GM12878 (cell line): ENCODE measurements around the gene AMDHD2. TPM values are rescaled to one million over a fixed set of nuclear protein-coding genes. Genes with fewer than 3 reads are reported as not detected.

Experiments used
- DPF2 ChIP-seq: fragments of 450-650 bp; IDR thresholded peaks from 2 replicates; pipeline ENCODE4 v1.6.1; 2017; ENCODE audit warnings: mild to moderate bottlenecking
- GATAD2B ChIP-seq: fragments of 450-650 bp; conservative IDR thresholded peaks from 2 replicates; pipeline ENCODE4 v1.6.1; 2017; ENCODE audit warnings: low read depth, mild to moderate bottlenecking, moderate library complexity
- NFYB ChIP-seq: IDR thresholded peaks from 2 replicates; pipeline ENCODE4 v1.6.1; 2011; ENCODE audit warnings: low read depth, mild to moderate bottlenecking, low read length, improper control_type of control experiment, moderate library complexity; ENCODE audit not compliant: insufficient read depth
- NR2C2 ChIP-seq: IDR thresholded peaks from 2 replicates; pipeline ENCODE4 v1.6.1; 2011; ENCODE audit warnings: borderline replicate concordance, low read depth; ENCODE audit not compliant: control insufficient read depth, insufficient read length
- PAX5 ChIP-seq: IDR thresholded peaks from 2 replicates; pipeline ENCODE4 v1.6.1; 2011; ENCODE audit warnings: low read depth, low read length, borderline replicate concordance
- POLR2AphosphoS5 ChIP-seq: IDR thresholded peaks from 2 replicates; pipeline ENCODE4 v1.6.1; 2011; ENCODE audit warnings: mild to moderate bottlenecking, low read length, inconsistent platforms
- RELA ChIP-seq: fragments of 450-650 bp; IDR thresholded peaks from 2 replicates; pipeline ENCODE4 v1.8.0; 2014; ENCODE audit warnings: borderline replicate concordance; ENCODE audit not compliant: partially characterized antibody
- polyA plus RNA-seq, 11 experiments: library from polyadenylated mRNA; depleted of rRNA in 4 of 11; unstranded in 6 of 11; stranded (reverse) in 5 of 11; fragments of >200 nt; fragmentation: Nextera tagmentation in 4 of 11; fragmentation: Illumina TruSeq in 1 of 11; extraction: Ambion mirVana in 4 of 11; extraction: Trizol in 1 of 11; gene quantifications; 1 replicate in 1 of 11; 2 replicates in 10 of 11; pipeline versions ENCODE4 v1.2.1 to v1.2.3, GENCODE V29; 2011 to 2016; ENCODE audit warnings: inconsistent platforms in 2 of 11, missing spikeins in 2 of 11, low read depth in 1 of 11
- total RNA-seq, 4 experiments: library from RNA; depleted of rRNA in 3 of 4; stranded (reverse); fragments of >200 nt in 3 of 4; fragmentation: Illumina TruSeq in 1 of 4; extraction: Trizol in 1 of 4; gene quantifications; 2 replicates each; pipeline versions ENCODE4 v1.2.1 to v1.2.3, GENCODE V29; 2013 to 2021
- TF ChIP-seq, protein P1 (sequence below): fragments of 450-650 bp; conservative IDR thresholded peaks from 2 replicates; pipeline ENCODE4 v1.6.1; 2017; ENCODE audit warnings: mild to moderate bottlenecking, moderate library complexity
- TF ChIP-seq, protein P2 (sequence below): fragments of 450-650 bp; formaldehyde crosslinking; IDR thresholded peaks from 2 replicates; pipeline ENCODE4 v1.5.0; 2022; ENCODE audit warnings: mild to moderate bottlenecking, missing genetic modification characterization

The AMDHD2 gene
- total and polyA plus RNA-seq, 10 of the 15 experiments (the other 5 are each of a cell fraction or from before 2014, with no cell fraction given), result 0.60 to 41.8 (median 24.3) TPM; not detected in 1

DNA sequence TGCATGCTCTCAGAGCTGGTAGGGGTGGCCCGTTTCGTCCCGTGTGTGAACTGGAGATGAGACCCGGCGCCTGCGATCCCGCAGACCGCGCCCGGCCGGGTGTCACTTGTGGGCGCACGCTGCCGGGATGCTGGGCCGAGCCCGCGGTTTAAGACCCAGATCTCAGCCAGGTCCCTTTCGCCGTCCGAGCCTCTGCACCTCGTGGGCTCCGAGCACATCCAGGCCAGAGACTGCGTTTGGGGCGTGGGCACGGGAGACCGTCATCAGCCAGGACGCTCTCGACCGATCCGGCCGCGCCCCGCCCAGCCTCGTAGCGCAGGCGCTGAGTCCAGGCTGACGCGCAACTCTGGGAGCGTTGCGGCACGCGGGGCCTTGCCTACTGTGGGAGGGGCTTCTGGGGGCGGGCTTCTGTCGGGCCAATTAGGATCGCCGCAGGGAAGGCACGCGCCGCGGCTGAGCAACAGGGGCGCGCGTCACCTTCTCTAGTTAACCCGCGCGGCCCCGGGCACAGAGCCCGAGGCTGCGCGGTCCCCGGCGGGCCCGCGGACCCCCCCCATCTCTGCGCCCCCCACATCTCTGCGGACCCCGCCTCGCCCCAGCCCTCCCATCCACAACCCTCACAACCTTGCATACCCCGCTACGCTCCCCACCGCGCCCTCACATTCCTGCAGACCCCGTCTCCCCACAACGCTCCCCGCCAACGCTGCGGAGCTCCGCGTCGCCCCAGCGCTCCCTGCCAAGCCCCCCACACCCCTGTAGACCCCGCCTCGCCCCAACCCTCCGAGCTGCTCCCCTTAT is 11.7 kb downstream of the AMDHD2 start (continued):
- TF ChIP-seq, protein P1, sequence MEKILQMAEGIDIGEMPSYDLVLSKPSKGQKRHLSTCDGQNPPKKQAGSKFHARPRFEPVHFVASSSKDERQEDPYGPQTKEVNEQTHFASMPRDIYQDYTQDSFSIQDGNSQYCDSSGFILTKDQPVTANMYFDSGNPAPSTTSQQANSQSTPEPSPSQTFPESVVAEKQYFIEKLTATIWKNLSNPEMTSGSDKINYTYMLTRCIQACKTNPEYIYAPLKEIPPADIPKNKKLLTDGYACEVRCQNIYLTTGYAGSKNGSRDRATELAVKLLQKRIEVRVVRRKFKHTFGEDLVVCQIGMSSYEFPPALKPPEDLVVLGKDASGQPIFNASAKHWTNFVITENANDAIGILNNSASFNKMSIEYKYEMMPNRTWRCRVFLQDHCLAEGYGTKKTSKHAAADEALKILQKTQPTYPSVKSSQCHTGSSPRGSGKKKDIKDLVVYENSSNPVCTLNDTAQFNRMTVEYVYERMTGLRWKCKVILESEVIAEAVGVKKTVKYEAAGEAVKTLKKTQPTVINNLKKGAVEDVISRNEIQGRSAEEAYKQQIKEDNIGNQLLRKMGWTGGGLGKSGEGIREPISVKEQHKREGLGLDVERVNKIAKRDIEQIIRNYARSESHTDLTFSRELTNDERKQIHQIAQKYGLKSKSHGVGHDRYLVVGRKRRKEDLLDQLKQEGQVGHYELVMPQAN, result peak; percentile 61; the same call in 1 of the 2 replicates
- TF ChIP-seq RELA, result no peak
- TF ChIP-seq NFYB, result peak; percentile 49; the same call in 1 of the 2 replicates
- TF ChIP-seq GATAD2B, result 0 out of 2 replicates have a peak, but pooled peaks have one; percentile 55
- no peak for TF ChIP-seq DPF2
- peak; percentile 65; the same call in 1 of the 2 replicates for TF ChIP-seq POLR2AphosphoS5
- 0 out of 2 replicates have a peak, but pooled peaks have one; percentile 35 for TF ChIP-seq PAX5
- TF ChIP-seq, protein P2, sequence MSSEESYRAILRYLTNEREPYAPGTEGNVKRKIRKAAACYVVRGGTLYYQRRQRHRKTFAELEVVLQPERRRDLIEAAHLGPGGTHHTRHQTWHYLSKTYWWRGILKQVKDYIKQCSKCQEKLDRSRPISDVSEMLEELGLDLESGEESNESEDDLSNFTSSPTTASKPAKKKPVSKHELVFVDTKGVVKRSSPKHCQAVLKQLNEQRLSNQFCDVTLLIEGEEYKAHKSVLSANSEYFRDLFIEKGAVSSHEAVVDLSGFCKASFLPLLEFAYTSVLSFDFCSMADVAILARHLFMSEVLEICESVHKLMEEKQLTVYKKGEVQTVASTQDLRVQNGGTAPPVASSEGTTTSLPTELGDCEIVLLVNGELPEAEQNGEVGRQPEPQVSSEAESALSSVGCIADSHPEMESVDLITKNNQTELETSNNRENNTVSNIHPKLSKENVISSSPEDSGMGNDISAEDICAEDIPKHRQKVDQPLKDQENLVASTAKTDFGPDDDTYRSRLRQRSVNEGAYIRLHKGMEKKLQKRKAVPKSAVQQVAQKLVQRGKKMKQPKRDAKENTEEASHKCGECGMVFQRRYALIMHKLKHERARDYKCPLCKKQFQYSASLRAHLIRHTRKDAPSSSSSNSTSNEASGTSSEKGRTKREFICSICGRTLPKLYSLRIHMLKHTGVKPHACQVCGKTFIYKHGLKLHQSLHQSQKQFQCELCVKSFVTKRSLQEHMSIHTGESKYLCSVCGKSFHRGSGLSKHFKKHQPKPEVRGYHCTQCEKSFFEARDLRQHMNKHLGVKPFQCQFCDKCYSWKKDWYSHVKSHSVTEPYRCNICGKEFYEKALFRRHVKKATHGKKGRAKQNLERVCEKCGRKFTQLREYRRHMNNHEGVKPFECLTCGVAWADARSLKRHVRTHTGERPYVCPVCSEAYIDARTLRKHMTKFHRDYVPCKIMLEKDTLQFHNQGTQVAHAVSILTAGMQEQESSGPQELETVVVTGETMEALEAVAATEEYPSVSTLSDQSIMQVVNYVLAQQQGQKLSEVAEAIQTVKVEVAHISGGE, result no peak
- TF ChIP-seq NR2C2, result no peak
- TF ChIP-seq, all 136 proteins: peak for 32
